GM12874 (cell line): ENCODE results near the gene XRRA1.

ENCODE experiments used
- TF ChIP-seq, protein P1 (sequence below): IDR thresholded peaks from 2 replicates; pipeline ENCODE4 v1.5.1; 2011; ENCODE audit warnings: low read depth, mild to moderate bottlenecking, control low read depth, low read length, moderate library complexity; ENCODE audit not compliant: insufficient read depth

Gene XRRA1

DNA sequence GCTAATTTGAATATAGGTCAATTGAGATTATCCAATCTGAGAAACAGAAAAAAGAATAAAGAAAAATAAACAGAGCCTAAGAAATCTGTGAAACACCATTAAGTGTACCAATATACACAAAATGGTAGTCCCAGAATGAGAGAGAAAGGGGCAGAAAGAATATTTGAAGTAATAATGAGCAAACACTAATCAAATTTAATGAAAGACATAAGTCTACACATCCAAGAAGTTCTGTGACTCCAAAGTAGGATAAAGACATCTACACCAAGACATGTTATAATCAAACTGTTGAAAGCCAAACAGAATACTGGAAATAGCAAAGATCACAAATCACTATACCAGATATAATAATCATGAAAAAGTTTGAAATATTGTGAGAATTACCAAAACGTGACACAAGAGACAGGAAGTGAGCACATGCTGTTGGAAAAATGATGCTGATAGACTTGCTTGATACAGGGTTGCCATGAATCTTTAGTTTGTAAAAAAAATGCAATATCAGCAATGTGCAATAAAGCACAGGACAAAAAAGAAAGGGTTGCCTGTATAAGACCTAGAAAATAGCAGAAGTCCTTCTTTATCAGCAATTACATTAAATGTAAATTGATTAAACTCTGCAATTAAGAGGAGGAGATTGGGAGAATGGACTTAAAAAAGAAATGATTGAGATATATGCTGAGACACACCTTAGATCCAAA lies 124.5 kb downstream of the XRRA1 start:
- TF ChIP-seq, protein P1, sequence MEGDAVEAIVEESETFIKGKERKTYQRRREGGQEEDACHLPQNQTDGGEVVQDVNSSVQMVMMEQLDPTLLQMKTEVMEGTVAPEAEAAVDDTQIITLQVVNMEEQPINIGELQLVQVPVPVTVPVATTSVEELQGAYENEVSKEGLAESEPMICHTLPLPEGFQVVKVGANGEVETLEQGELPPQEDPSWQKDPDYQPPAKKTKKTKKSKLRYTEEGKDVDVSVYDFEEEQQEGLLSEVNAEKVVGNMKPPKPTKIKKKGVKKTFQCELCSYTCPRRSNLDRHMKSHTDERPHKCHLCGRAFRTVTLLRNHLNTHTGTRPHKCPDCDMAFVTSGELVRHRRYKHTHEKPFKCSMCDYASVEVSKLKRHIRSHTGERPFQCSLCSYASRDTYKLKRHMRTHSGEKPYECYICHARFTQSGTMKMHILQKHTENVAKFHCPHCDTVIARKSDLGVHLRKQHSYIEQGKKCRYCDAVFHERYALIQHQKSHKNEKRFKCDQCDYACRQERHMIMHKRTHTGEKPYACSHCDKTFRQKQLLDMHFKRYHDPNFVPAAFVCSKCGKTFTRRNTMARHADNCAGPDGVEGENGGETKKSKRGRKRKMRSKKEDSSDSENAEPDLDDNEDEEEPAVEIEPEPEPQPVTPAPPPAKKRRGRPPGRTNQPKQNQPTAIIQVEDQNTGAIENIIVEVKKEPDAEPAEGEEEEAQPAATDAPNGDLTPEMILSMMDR, result no peak

DNA sequence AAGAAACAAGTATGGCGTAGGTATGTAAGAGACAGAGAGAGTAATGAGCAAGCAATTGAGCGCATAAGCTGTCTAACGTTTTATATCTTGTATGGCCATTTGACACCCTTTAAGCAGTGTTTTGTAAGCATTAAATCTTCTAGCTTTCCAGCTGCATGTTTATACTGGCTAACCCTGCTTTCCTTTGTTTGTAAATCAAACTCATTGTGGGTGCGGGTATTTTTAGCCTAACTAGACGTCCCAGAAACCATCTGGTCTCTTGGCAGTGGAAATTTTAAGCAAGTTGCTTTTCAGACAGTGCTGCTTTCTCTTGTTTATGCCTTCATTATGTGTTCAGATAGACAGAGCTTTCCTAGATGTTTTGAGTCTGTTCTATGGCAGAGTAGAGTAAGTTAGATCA lies 126.7 kb downstream of the XRRA1 start:
- TF ChIP-seq, protein P1, result no peak

DNA sequence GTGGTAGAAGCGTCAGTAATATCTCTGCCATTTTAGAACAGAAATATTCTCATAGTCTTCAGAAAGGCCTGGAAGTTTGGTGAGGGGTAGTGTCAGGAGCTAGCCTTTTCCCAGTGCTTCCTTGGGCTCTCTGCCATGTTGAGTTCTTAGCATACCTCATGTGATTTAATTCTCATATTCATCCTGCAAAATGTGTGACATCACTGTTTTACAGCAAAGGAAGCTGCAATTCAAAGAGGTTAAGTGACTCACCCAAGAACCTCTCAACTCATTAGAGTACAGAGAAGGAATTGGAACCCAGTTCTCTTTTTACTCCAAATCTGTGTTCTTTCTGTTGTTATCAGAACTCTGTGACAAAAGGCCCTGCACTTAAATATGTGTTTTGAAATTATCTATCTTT lies 128.1 kb downstream of the XRRA1 start:
- TF ChIP-seq, protein P1, result no peak

DNA sequence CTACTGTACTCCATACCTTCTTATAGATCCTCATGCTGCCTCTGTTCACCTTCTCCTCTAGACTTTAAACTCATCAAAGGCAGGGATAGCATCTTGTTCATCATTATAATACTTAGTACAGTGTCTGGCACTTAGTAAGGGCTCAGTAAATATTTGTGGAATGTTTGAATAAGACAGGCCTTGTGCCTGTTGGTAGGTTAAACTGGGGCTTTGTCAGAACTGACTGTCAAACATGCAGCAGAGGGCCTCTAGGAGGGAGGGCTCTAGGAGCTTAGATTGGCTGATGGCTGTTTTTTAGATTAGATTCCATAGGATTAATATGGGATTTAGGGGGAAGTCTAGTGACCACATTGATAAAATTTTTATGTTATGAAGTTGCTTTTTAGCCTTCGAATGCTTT lies 129.5 kb downstream of the XRRA1 start:
- TF ChIP-seq, protein P1, result no peak

DNA sequence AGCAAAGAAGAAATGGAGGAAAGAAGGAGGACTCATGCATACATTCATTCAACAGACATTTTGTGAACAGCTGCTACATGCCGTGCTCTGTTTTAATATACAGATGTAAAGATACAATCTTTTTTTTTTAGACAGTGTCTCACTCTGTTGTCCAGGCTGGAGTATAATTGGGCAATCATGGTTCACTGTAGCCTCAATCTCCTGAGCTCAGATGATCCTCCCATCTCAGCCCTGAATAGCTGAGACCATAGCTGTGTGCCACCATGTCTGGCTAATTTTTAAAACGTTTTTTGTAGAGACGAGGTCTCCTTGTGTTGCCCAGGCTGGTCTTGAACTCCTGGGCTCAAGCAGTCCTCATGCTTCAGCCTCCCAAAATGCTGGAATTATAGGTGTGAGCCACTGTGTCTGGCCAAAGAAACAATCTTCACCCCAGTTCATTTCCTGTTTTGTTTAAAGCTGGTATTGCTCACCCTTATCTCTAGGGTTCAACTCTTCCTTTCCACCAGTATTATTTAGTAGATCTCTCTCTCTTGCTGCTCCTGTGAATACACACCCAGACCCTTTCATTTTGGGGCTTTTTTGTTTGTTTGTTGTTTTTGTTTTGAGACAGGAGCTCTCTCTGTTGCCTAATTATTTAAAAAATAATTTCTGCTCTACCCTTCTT lies 130.5 kb downstream of the XRRA1 start:
- TF ChIP-seq, protein P1, result no peak

DNA sequence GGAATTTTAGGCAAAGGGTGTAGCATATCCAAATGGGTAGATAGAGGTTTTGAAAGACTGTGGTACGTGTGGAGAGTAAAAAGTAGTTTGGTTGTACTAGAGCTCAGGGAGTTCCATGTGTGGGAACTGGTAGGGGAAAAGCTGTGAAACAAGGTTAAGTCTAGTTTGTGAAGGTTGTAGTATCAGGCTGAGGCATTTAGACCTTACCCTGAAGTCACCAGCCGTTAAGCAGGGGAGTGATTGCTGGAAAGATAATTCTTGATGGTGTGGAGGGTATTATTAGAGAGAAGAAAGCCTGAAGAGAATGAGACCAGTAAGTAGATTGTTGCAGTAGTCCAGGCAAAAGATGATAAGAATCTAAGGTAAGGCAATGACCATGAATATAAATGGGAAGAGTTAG lies 132.2 kb downstream of the XRRA1 start:
- TF ChIP-seq, protein P1, result no peak

DNA sequence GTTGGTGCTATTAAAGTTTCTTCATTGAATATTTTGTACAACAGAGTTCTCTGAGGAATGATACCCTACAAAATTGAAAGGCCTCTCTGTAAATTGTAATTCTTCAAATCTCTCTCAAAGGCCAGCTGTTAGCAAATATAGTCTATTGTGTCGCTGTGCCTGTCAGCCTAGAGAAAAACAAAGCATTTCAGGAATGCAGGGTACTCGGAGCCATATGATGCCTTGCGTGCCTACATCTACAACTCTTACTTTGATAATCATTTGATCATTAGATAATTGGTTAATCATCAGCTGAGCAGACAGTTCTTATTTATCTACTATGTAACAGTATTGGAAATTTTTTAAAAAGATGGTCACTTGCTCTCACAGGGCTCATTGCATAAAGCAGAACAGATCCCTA lies 132.9 kb downstream of the XRRA1 start:
- TF ChIP-seq, protein P1, result no peak
